HepG2 (cell line): ENCODE results near the gene RBM6. TPM values are rescaled to one million over a fixed set of nuclear protein-coding genes. Genes with fewer than 3 reads are reported as not detected.

Experiments
- E2F1 ChIP-seq: sonication (generic); formaldehyde crosslinking; IDR thresholded peaks from 2 replicates; pipeline ENCODE4 v1.5.0; 2020; ENCODE audit warnings: missing genetic modification reagents
- HOXD1 ChIP-seq: sonication (generic); formaldehyde crosslinking; IDR thresholded peaks from 2 replicates; pipeline ENCODE4 v1.5.0; 2020; ENCODE audit warnings: missing genetic modification reagents
- MYC ChIP-seq: sonication (generic); formaldehyde crosslinking; IDR thresholded peaks from 2 replicates; pipeline ENCODE4 v1.9.0; 2021; ENCODE audit warnings: missing genetic modification reagents, borderline replicate concordance
- NFYB ChIP-seq: sonication (generic); formaldehyde crosslinking; IDR thresholded peaks from 2 replicates; pipeline ENCODE4 v1.4.0; 2020; ENCODE audit warnings: missing genetic modification reagents
- PCBP1 ChIP-seq: fragments of 200-400 bp; formaldehyde crosslinking; IDR thresholded peaks from 2 replicates; pipeline ENCODE4 v1.6.1; 2017; ENCODE audit warnings: mild to moderate bottlenecking, low read depth, low read length, borderline replicate concordance
- STAT6 ChIP-seq: sonication (generic); formaldehyde crosslinking; IDR thresholded peaks from 2 replicates; pipeline ENCODE4 v1.4.0; 2020; ENCODE audit warnings: missing genetic modification reagents, mild to moderate bottlenecking, borderline replicate concordance
- TBX2 ChIP-seq: sonication (generic); formaldehyde crosslinking; IDR thresholded peaks from 2 replicates; pipeline ENCODE4 v1.5.0; 2020; ENCODE audit warnings: missing genetic modification reagents, mild to moderate bottlenecking, borderline replicate concordance
- ZBTB43 ChIP-seq: sonication (generic); formaldehyde crosslinking; conservative IDR thresholded peaks from 2 replicates; pipeline ENCODE4 v1.4.0; 2020; ENCODE audit warnings: missing genetic modification reagents
- ZMAT5 ChIP-seq: sonication (generic); formaldehyde crosslinking; IDR thresholded peaks from 2 replicates; pipeline ENCODE4 v1.5.0; 2020; ENCODE audit warnings: mild to moderate bottlenecking, low read depth, missing genetic modification reagents, borderline replicate concordance
- polyA plus RNA-seq, 8 experiments: library from polyadenylated mRNA; depleted of rRNA in 3 of 8; stranded (reverse) in 7 of 8; unstranded in 1 of 8; fragments of >200 nt; fragmentation: Illumina TruSeq in 4 of 8; extraction: Trizol in 4 of 8; gene quantifications; 2 replicates each; pipeline versions ENCODE4 v1.2.1 to v1.2.3, GENCODE V29; 2011 to 2016; ENCODE audit warnings: low read depth in 4 of 8, missing spikeins in 1 of 8, mixed read lengths in 1 of 8; ENCODE audit not compliant: insufficient read depth in 1 of 8
- total RNA-seq, 5 experiments: library from RNA; depleted of rRNA; stranded (reverse); fragments of >200 nt; fragmentation: Illumina TruSeq; extraction: Trizol; gene quantifications; 2 replicates each; pipeline ENCODE4 v1.2.3, GENCODE V29; 2016; ENCODE audit warnings: low read depth in 1 of 5
- TF ChIP-seq, protein P1 (sequence below): sonication (generic); formaldehyde crosslinking; IDR thresholded peaks from 2 replicates; pipeline ENCODE4 v1.4.0; 2020; ENCODE audit warnings: missing genetic modification reagents
- TF ChIP-seq, protein P2 (sequence below): IDR thresholded peaks from 2 replicates; pipeline ENCODE4 v1.6.1; 2016; ENCODE audit warnings: missing genetic modification reagents, missing compliant biosample characterization
- TF ChIP-seq, protein P3 (sequence below): sonication (generic); formaldehyde crosslinking; IDR thresholded peaks from 2 replicates; pipeline ENCODE4 v1.8.0; 2022; ENCODE audit warnings: missing genetic modification reagents, low read depth, mild to moderate bottlenecking, borderline replicate concordance

RBM6 gene
- total and polyA plus RNA-seq, 2 of the 13 experiments (the other 11 are each of a cell fraction or from before 2014, with no cell fraction given) = 72.7 to 86.1 TPM

DNA sequence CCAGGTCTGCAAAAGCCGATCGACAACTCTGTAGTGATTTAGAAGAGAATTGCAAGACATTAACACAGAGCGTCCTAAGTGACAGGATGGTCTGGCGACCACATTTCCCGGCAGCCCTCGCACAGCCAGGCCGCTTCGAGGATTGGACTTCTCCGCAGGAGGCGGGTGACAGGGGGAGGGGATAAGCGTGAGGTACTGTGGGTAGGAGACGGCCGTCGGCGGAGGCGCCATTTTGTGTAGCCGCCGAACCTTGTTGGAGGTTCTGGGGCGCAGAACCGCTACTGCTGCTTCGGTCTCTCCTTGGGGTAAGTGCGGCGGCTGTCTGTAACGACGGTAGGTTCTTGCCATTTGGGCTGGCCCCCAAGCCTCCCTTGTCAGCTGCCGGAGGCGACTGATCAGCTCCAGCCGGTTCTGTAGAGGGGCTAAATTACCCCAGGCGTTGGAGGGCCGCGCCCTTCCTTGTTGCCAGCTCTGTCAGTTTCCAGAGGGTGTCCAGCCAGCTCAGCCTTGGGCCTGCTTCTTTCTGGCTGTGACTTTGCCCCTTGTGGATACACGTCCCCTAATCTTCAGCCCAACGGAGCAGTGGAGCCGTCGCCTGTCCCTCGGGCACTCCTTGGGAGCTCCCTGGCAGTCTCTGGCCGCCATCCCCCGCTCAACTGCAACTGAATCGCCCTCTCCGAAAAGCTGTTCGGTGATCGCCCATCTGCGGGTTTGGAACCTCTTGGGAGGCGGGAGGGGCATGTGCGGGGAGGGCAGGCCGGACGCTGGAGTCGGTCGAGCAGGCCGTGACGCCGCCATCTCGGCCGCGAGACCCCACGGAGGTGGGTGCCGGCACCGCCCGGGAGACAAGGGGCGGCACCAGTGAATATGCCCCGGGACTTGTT, 149.0 kb downstream of the RBM6 start, which contains the start of gene RBM5 (continued):
- TF ChIP-seq MYC (CRISPR knock-in tag) = peak; percentile 41; the same call in 1 of the 2 replicates
- TF ChIP-seq NFYB (CRISPR knock-in tag) = peak; percentile 83
- TF ChIP-seq HOXD1 (CRISPR knock-in tag) = 0 out of 2 replicates have a peak, but pooled peaks have one; percentile 14
- 0 out of 2 replicates have a peak, but pooled peaks have one; percentile 32 for TF ChIP-seq ZBTB43 (CRISPR knock-in tag)
- TF ChIP-seq, protein P1, sequence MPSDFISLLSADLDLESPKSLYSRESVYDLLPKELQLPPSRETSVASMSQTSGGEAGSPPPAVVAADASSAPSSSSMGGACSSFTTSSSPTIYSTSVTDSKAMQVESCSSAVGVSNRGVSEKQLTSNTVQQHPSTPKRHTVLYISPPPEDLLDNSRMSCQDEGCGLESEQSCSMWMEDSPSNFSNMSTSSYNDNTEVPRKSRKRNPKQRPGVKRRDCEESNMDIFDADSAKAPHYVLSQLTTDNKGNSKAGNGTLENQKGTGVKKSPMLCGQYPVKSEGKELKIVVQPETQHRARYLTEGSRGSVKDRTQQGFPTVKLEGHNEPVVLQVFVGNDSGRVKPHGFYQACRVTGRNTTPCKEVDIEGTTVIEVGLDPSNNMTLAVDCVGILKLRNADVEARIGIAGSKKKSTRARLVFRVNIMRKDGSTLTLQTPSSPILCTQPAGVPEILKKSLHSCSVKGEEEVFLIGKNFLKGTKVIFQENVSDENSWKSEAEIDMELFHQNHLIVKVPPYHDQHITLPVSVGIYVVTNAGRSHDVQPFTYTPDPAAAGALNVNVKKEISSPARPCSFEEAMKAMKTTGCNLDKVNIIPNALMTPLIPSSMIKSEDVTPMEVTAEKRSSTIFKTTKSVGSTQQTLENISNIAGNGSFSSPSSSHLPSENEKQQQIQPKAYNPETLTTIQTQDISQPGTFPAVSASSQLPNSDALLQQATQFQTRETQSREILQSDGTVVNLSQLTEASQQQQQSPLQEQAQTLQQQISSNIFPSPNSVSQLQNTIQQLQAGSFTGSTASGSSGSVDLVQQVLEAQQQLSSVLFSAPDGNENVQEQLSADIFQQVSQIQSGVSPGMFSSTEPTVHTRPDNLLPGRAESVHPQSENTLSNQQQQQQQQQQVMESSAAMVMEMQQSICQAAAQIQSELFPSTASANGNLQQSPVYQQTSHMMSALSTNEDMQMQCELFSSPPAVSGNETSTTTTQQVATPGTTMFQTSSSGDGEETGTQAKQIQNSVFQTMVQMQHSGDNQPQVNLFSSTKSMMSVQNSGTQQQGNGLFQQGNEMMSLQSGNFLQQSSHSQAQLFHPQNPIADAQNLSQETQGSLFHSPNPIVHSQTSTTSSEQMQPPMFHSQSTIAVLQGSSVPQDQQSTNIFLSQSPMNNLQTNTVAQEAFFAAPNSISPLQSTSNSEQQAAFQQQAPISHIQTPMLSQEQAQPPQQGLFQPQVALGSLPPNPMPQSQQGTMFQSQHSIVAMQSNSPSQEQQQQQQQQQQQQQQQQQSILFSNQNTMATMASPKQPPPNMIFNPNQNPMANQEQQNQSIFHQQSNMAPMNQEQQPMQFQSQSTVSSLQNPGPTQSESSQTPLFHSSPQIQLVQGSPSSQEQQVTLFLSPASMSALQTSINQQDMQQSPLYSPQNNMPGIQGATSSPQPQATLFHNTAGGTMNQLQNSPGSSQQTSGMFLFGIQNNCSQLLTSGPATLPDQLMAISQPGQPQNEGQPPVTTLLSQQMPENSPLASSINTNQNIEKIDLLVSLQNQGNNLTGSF (CRISPR knock-in tag) = peak; percentile 49
- TF ChIP-seq, protein P2, sequence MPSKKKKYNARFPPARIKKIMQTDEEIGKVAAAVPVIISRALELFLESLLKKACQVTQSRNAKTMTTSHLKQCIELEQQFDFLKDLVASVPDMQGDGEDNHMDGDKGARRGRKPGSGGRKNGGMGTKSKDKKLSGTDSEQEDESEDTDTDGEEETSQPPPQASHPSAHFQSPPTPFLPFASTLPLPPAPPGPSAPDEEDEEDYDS (CRISPR knock-in tag) = peak; percentile 83
- peak; percentile 69 for TF ChIP-seq E2F1 (CRISPR knock-in tag)
- TF ChIP-seq TBX2 (CRISPR knock-in tag) = 0 out of 2 replicates have a peak, but pooled peaks have one; percentile 46
- TF ChIP-seq PCBP1 = 0 out of 2 replicates have a peak, but pooled peaks have one; percentile 32
- TF ChIP-seq ZMAT5 = no peak
- TF ChIP-seq STAT6 = no peak
- TF ChIP-seq, protein P3, sequence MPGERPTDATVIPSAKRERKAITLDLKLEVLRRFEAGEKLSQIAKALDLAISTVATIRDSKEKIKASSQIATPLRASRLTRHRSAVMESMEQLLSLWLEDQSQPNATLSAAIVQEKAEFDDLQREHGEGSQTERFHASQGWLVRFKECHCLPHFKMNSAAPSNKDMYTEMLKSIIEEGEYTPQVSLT = no peak
